ENCODE measurements around the gene EGR1.

The EGR1 gene

DNA sequence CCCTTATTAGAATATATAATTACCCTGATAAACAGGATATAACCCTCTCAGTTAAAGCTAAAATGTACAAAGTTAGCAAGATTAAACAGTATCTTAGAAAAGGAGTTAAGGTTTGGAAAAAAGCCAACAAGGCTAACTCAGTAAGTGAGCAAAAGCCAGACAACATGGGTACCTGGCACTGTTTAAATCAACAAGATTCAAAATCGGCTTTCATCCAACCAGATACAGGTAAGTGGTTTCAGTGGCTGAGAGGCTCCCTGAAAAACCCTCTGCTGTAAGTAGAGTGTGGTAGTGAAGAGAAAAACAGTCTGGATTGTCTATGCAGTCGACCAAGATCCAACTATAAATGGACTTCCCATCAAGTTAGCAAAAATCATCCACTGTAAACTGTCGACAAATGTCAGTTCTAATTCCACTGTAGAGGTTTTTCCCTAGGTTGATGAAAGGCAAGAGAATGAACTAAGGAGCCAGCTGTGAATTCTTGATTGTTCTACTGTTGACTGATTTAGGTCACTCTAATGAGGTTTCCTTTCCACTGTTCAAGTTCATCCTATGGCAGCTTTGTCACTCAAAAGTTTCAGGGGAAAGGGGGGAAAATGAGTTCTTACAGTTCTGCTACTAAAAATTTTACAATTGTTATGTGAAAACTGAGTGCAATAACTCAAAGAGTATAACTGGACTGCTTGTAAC is 50.4 kb downstream of the EGR1 start:
- no peak for DNase-seq

DNA sequence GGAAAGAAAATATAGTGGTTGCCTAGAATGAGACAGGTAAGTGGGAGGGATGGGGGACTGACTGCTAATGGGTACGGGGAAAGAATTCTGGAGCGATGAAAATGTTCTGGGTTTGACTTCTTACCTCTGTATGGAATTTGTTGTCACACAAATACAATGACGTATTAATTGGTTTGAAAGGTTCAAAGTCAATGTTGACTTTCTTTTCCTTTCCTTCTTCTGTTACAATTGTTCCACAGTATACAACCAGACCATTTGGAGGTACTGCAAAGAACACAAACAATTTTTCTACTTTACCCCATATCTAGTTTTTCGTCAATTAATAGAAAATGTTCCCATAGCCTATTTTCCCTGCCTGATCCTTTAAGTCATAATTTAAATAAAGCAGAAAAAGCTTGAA is 52.2 kb downstream of the EGR1 start:
- no peak for DNase-seq
